ENCODE measurements around the gene PLEKHD1. TPM values are rescaled to one million over a fixed set of nuclear protein-coding genes. Genes with fewer than 3 reads are reported as not detected.

Gene PLEKHD1
- total RNA-seq, 4 donors from 2014 or later, result not detected

- Histone ChIP-seq H3K27ac (no peak overlapping the region), H3K4me3 (no peak overlapping the region), H3K9me3 (no peaks in the 10 kb centered on the region), H3K27me3 (no peaks in the 10 kb centered on the region), H3K36me3 (no peaks in the 10 kb centered on the region), H3K4me1 (no peaks in the 10 kb centered on the region)
- TF ChIP-seq CTCF (IDR thresholded peaks at IDR 0.05), result no peak
- TF ChIP-seq POLR2A (IDR thresholded peaks at IDR 0.05), result no peak
- TF ChIP-seq EP300 (IDR thresholded peaks at IDR 0.05), result no peak
- 82 to 88% methylated on average over 5 of the region's 5 CpGs for WGBS, 2 donors
- no peak for DNase-seq (ENCODE audit: low spot score in 2 of 2)
Measured at GRCh38 chr14:69500096-69500495, 15.6 kb downstream of the PLEKHD1 start.

GRCh38 chr14:69500736-69501135 lies 16.2 kb downstream of the PLEKHD1 start:
- 75 to 87% methylated on average over 2 to 4 of the region's 4 CpGs for whole genome bisulfite sequencing, 2 donors
- no peaks in the 10 kb centered on the region for H3K9me3 ChIP-seq

GRCh38 chr14:69501423-69501838 lies 16.9 kb downstream of the PLEKHD1 start:
- no peak for TF ChIP-seq POLR2A (IDR thresholded peaks at IDR 0.05)
- no peak for TF ChIP-seq CTCF (IDR thresholded peaks at IDR 0.05)
- TF ChIP-seq EP300 (IDR thresholded peaks at IDR 0.05), result no peak
- WGBS, 2 donors, result 42 to 45% methylated on average over 4 of the region's 4 CpGs
- no peak for DNase-seq (ENCODE audit: low spot score in 2 of 2)
- Histone ChIP-seq H3K36me3 (no peaks in the 10 kb centered on the region), H3K27me3 (no peaks in the 10 kb centered on the region), H3K4me1 (no peaks in the 10 kb centered on the region), H3K27ac (no peak overlapping the region), H3K4me3 (no peak overlapping the region), H3K9me3 (no peaks in the 10 kb centered on the region)

More at GRCh38 chr14:69500736-69501135, 16.2 kb downstream of the PLEKHD1 start:
- Histone ChIP-seq H3K4me3 (no peak overlapping the region), H3K4me1 (no peaks in the 10 kb centered on the region), H3K36me3 (no peaks in the 10 kb centered on the region), H3K27me3 (no peaks in the 10 kb centered on the region), H3K27ac (no peak overlapping the region)
- TF ChIP-seq EP300 (IDR thresholded peaks at IDR 0.05), result no peak
- no peak for TF ChIP-seq CTCF (IDR thresholded peaks at IDR 0.05)
- no peak for TF ChIP-seq POLR2A (IDR thresholded peaks at IDR 0.05)
- no peak for DNase-seq (ENCODE audit: low spot score in 2 of 2)

- WGBS, 2 donors, result 89 to 94% methylated on average over 1 of the region's 1 CpG
- TF ChIP-seq CTCF (IDR thresholded peaks at IDR 0.05) (no peak), EP300 (IDR thresholded peaks at IDR 0.05) (no peak), POLR2A (IDR thresholded peaks at IDR 0.05) (no peak)
- H3K4me3 ChIP-seq, result no peak overlapping the region
- no peaks in the 10 kb centered on the region for H3K4me1 ChIP-seq
- DNase-seq (ENCODE audit: low spot score in 2 of 2), result no peak
- peaks cover 0 to 4% (median 0%) of the 10 kb centered on the region in 4 donors for H3K9me3 ChIP-seq
- no peaks in the 10 kb centered on the region for H3K27me3 ChIP-seq
- H3K36me3 ChIP-seq, result no peaks in the 10 kb centered on the region
- H3K27ac ChIP-seq, result no peak overlapping the region
Measured at GRCh38 chr14:69504775-69505174, 20.2 kb downstream of the PLEKHD1 start.

- H3K27ac ChIP-seq, result no peak overlapping the region
- peaks cover 0 to 4% (median 0%) of the 10 kb centered on the region in 4 donors for H3K9me3 ChIP-seq
- H3K4me3 ChIP-seq, result no peak overlapping the region
- no peak for DNase-seq (ENCODE audit: low spot score in 2 of 2)
- H3K36me3 ChIP-seq, result no peaks in the 10 kb centered on the region
- H3K4me1 ChIP-seq, result no peaks in the 10 kb centered on the region
- no peaks in the 10 kb centered on the region for H3K27me3 ChIP-seq
- WGBS, 2 donors, result 74 to 75% methylated on average over 8 of the region's 8 CpGs
- TF ChIP-seq CTCF (IDR thresholded peaks at IDR 0.05) (no peak), EP300 (IDR thresholded peaks at IDR 0.05) (no peak), POLR2A (IDR thresholded peaks at IDR 0.05) (no peak)
Measured at GRCh38 chr14:69505338-69506240, 21.1 kb downstream of the PLEKHD1 start.
